Left colon (tissue), 2 donors: Measurements from ENCODE around the gene CRYBB2. TPM values are rescaled to one million over a fixed set of nuclear protein-coding genes. Genes with fewer than 3 reads are reported as not detected.
A peak's percentile ranks its signal among the peaks of the same experiment; 100 is the strongest.
"Not testable (repeated sequence)": the region's sequence is repeated elsewhere in the genome, so short reads cannot be mapped to it uniquely, and the experiment has no call there.

Source experiments
- ATAC-seq: fragments of 200-7000 bp; cut with Tn5 transposase; one replicate; pipeline ENCODE4 v1.9.1; 2020; ENCODE audit warnings: mild to moderate bottlenecking, moderate library complexity
- DNase-seq, 2 donors: peaks; one replicate each; pipeline ENCODE4 v3.0.0-alpha.2; 2020
- intact Hi-C, 2 donors: fragments of 100-400 bp; cut with DNase I in 1 of 2; cut with micrococcal nuclease in 1 of 2; formaldehyde crosslinking; loops; one replicate each; pipeline versions ENCODE4 v1.11.2 to v1.14.0; 2022; cut with DNase I, micrococcal nuclease
- long read RNA-seq: library from polyadenylated mRNA; unstranded; transcript quantifications from one replicate; pipeline ENCODE4 v2.0.0, GENCODE V29; 2021
- total RNA-seq, 2 donors: library from RNA; stranded (reverse); fragmentation: NEBNext Ultra II Directional; extraction: Animal tissue kit (Norgen Biotek cat#: 25700); gene quantifications; one replicate each; pipeline ENCODE4 v1.2.1, GENCODE V29; 2021
- donor health status: DM: no; HTN: no; CAD: no.
- donor health status: DM: yes; HTN: yes; CAD: no.

CRYBB2 gene, protein sequence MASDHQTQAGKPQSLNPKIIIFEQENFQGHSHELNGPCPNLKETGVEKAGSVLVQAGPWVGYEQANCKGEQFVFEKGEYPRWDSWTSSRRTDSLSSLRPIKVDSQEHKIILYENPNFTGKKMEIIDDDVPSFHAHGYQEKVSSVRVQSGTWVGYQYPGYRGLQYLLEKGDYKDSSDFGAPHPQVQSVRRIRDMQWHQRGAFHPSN
- total RNA-seq: under 1 TPM; 0.37 to 0.67 TPM
- long read RNA-seq: 0 reads

DNA sequence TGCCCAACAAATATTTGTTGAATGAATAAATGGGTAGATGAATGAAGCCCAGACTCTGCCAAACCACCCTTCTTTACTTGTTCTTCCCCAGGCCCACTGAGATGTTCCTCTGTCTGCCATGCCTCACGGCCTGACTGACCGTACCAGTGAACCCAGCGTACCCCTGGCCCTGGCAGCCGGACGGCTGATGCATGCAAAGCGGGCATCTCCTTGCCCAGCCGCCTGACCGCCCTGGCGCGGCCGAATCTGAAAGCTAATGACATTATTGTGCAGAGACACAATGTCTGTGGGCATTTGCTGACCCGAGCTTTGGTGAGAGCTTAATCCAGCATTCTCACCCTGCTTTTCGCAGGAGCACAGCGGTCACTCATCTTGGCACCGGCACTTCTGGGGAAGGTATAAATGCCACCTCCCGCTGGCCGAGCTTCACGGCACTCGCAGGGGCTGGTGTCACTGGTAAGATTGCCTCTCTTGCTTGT is at the start of gene CRYBB2:
CRYBB2 (plus strand) TSS at position 429 of the 479 bp plus-strand sequence. CDS start 1,791 bp downstream, outside the sequence.
- intact Hi-C loops: no loop called here
- ATAC-seq: no peak
- no peak for DNase-seq

DNA sequence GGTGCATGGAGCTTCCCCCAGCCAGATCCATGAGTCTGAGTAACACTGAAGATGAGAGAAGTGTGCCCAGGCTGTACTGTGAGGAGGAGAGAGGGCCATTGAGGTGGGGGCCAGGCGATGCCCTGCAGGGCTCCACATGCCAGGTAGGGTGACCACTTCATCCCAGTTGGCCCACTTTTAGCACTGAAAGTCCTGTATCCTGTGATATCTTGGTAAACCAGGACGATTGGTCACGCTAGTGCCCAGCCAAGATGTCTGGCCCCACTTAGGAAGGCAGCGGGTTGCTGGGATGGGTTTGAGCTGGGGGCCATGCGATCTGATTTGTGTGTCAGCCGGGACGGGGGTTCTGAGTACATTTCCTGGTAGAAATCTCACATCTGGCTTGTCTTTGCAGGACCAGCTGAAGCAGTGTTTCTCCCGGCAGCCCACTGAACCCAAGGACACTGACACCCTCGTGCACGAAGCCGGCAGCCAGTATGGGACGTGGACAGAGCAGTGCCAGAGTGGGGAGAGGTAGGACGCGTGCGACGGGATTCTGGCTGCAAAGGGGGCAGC is 48.9 kb upstream of the CRYBB2 start:
- ATAC-seq (no peak), DNase-seq (no peak)
- intact Hi-C loops: no loop called here

DNA sequence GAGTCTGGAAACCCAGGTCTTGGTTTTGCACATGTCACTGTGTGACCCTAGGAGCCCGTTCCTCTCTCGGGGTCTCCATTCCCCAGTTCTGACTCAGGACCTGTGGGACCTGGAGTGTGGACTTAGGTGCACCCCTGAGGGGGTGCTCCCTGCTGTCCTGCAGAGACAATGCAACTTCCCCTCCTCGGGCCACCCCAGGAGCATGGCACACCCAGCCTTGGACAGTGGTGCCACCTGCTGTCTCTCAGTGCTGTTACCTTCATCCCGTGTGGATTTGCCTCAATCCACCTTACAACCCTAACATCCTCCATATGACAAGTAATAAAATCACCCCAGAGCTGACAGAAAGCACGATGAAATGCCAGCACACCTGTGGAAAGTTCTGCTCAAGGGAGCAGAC is 47.3 kb upstream of the CRYBB2 start:
- DNase-seq (peak in 1 of 2 donors; percentile 56), ATAC-seq (peak; percentile 83)
- intact Hi-C loops: no loop called here

DNA sequence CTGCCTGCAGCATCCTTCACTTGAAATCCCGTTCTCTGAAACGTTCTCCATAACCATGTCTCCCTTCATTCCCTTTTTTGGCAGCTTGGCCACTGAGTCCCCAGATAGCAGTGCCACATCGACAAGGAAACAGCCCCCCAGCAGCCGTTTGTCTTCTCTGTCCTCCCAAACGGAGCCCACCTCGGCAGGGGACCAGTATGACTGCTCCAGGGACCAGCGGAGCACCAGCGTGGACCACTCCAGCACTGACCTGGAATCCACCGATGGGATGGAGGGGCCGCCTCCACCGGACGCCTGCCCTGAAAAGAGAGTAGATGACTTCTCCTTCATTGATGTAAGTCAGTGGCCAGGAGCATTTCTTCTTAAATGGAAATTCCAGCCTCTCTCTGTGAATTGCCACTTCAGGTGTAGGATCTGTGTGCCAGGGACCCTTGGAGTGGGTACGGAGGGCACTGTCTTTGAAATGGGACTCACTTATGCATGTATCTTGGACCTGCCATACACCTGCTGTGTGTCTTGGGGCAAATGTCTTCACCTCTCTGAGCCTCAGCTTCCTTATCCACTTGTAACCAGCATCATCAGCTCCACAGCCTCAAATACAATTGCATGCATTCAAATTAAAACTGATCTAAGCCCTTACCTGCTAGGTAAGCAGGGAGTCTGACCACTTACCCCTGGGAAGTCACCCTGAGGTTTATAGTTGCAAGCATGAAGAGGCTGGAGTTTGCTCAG is 45.1 kb upstream of the CRYBB2 start:
- no peak for ATAC-seq
- no peak for DNase-seq
- intact Hi-C loops: no loop called here

DNA sequence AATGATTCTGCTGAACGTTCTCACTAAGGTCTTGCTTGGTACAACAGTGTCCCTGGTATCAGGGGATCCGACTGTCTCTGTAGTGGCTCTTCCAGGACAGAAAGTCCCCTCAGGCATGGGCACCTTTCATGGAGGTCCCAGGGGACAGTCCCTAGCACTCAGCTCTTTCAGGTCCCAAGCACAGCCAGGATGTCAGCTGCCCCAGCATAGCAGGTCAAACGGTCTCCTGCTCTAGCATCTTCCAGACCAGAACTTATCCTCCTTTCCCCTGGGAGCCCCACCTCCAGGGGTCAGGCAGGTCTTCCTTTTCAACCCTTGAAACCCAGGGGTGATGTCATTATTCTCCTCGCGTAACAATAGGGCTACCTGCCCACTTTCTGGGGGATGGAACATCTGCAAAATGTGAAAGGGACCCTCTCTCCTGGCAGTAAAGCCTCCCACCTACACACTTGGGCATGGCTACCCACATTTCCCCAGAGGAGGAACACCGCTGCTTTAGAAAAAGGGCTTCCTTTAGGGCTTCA is 44.5 kb upstream of the CRYBB2 start:
- DNase-seq (no peak), ATAC-seq (no peak)
- intact Hi-C loops: no loop called here

DNA sequence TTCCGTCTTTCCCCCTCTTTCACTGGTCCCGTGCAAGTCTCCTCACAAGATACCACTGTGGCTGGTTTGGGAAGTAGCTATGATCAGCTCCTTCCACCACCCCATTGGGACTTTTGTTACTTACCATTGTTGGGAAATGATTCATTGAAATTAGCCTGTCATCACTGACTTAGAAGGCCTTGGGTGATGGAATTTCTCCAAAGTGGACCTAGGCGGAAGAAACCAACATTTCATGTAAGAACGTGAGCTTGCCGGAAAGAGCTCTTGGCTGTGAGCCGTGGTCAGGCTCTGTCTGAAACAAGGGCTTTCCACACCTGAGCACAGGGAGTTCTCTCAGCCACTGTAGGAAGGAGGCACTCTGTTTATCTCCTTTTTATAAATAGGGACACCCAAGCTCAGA is 43.3 kb upstream of the CRYBB2 start:
- ATAC-seq: no peak
- no peak for DNase-seq
- intact Hi-C loops: no loop called here

DNA sequence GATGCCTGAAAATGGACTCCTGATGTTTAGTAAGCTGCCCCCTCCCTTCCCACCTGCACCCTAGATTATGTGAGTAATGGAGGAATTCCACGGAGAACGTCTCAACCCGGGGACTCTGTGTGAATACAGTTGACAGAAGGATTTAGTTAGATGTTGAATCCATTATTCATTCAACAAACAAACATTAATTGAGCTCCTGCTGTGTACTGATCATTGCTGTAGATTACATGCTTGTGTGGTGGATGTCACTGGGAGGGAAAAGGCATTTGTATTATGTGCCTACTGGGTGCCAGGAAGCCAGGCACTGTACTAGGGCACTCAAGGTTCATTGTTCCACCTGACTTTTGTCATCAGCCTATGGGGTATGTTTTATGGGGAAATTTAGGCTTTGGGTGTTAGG is 42.6 kb upstream of the CRYBB2 start:
- intact Hi-C loops: no loop called here
- ATAC-seq: no peak
- DNase-seq: no peak

DNA sequence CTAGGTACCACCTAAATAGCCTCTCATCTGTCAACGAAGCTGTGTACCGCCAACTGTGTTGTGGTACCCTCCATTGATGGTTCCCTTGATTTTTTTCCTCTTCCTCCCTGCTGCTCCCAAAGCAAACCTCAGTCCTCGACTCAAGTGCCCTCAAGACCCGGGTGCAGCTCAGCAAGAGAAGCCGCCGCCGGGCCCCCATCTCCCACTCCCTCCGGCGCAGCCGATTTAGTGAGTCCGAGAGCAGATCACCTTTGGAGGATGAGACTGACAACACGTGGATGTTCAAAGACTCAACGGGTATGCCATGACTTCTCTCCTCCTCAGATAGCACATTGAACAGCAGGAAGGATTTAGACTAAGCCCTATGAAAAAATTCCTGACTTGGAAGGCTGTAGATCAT is 42.2 kb upstream of the CRYBB2 start:
- intact Hi-C loops: no loop called here
- DNase-seq (no peak), ATAC-seq (no peak)

DNA sequence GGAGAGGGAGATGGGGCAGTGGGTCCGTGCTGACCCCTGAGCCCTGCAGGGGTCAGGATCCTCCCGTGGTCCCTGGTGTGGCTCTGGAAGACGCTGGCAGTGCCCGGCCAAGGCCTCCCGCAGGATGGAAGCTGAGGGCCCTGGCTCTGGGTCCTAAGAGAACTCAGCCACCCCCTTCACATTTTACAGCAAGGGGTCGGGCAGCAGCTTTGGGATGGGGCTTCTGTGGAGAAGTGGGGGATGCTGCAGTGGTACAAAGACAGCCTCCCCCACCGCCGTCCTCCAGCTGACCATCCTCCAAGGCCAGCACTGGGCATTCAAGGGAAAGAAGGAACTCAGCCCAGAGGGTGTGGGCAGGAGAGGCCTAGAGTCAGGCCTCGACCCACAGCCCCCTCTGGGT is 41.5 kb upstream of the CRYBB2 start:
- intact Hi-C loops: no loop called here

DNA sequence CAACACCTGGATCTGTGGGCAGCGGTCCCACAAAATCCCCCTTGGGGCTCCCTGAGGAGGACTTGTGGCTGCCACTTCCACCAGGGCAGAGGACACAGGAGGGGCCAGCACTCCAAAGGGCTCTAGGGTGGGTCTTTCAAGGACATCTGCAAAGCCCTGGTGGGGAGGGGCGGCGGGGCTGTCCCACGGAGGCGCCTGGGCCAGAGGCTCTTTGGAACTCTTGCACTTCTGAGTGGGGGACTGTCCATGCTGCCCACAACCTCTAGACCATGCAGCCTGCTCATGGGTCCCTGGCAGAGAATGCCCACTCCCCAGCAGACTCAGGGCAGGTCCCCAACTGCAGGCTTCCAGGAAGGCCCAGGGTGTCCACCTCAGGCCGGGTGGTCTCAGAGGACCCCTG is 41.1 kb upstream of the CRYBB2 start:
- DNase-seq, intact Hi-C loops: not testable (repeated sequence)
- ATAC-seq: peak; percentile 17

More for the DNA sequence above, 41.5 kb upstream of the CRYBB2 start:
- DNase-seq (no peak), ATAC-seq (peak; percentile 7)

DNA sequence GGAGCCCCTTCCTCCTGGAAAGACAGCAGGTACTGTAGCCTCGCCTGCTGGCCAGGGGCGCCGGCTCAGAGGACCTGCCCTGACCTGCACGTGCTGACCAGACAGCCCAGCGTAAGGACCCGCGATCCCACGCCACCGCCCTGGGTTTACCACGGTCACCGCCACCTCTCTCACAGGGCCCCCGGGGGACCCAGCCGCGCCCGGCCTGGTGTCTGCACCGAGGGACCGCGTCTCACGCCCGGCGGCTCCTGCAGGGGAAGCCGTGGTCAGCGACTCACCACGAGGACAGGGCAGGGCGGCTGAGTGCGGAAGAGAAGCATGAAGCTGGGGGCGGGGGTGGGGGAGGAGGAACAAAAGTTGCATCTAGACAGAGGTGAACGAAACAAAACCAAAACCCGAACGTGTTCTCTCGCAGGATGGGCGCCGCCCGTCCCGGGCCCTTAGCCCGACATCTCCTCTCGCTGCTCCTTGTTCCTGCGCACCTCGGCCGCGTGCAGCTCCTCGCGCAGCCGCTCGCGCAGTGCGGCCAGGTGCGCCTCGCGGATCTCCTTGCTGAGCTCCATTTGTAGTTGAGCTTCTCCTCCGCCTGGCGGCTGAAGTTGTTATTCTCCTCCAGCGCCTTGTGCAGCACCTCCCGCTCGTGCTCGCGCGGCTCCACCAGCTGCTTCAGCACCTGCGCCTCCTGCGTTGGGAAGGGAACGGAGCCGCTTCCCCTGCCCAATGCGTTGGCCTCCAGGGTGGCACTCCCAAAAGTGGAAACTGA is 40.4 kb upstream of the CRYBB2 start:
- ATAC-seq: peak; percentile 40
- intact Hi-C loops, DNase-seq: not testable (repeated sequence)

DNA sequence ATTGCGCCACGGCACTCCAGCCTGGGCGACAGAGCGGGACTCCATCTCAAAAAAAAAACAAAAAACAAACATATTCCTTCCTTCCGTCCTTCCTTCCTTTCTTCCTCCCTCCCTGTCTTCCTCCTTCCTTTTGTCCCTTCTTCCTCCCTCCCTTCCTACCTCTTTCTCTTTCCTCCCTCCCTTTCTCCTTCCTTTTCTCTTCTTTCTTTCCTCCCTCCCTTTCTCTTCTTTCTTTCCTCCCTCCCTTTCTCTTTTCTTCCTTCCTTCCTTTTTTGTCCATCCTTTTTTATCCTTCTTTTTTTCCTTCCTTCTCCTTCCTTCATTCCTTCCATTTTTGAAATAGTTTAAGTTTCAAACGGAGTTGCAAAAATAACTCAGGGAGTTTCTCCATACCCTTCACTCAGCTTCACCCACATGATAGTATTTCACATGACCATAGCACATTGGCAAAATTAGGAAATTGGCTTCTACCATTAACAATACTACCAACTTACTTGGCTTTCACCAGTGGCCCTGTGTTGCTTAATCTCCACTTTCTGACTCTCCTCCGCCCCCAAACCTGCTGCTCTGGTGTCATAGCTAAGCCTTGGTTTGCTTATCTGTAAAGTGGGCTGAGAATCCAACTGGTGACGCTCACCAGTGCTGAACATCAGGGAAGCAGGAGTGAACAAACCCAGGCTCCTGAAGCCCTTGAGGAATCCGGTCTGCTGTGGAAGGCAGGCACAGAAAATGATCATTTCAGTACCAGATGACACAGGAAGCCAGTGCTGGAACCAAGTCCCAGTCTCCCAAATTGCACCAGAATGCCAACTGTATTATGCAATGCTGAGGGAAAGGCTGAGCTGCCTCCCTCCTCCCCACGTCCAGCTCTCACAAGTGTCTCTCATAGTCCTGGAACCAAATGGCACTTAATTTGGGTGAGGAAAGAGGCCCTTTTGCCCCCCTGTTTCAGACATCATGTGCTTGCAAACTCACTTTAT is 37.0 kb upstream of the CRYBB2 start:
- intact Hi-C loops: no loop called here

DNA sequence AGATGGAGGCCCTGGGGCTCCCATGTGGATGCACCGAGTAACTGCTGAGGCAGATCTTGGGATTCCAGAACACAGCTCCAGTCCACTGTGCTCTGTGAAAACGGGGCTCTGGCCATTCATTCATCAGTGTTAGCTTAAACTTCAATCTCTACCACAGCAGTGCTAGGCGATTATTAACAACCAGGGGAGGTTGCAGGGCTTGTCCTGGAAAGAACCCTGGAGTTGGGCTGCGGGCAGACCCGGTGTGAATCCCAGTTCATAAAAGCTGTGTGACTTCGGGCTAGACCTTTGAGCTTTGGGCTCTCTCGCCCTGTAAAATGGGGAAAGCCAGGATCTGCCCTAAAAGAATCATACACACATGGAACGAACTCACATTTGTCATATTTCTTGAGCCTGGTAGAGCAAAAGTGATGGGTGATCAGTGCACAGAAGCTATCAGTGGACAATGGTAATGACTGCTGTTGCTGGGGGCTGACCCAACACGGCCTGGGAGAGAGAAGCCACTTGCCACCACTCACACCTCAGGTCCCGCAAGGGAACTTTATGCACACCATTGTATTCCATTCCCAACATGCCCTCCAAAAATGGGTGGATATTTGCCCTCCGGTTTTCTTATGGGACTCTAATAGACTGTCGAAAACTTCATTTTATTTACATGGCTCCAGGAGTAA is 35.4 kb upstream of the CRYBB2 start:
- ATAC-seq: no peak
- intact Hi-C loops: no loop called here
- DNase-seq: no peak

More for the DNA sequence above, 37.0 kb upstream of the CRYBB2 start:
- DNase-seq (no peak), ATAC-seq (no peak)

DNA sequence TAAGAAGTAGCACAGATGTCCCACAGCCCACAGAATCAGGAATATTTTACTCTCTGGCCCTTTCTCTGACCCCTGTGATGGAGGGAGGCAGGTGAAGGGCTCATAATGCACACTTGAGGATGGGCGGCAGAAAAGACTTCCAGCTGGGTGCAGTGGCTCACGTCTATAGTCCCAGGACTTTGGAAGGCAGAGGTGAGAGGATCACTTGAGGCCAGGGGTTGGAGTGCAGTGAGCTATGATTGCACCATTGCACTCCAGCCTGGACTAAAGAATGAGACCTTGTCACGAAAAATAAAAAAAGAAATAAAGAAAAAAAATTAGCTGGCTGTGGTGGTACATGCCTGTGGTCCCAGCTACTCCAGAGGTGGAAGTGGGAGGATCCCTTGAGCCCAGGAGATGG is 33.3 kb upstream of the CRYBB2 start:
- intact Hi-C loops: no loop called here
- no peak for DNase-seq
- no peak for ATAC-seq

DNA sequence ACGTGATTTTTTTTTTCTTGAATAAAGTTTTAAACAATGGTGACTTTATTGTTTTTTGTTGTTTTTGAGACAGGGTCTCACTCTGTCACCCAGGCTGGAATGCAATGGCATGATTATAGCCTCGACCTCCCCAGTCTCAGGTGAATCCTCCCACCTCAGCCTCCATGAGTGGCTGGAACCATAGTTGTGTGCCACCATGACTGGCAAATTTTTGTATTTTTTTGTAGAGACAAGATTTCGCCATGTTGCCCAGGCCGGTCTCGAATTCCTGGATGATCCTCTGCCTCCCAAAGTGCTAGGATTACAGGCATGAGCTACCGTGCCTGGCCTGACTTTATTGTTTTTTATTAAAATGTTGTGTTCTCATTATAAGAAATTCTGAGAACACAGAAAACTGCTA is 32.0 kb upstream of the CRYBB2 start:
- DNase-seq: no peak
- ATAC-seq: no peak
- intact Hi-C loops: no loop called here

DNA sequence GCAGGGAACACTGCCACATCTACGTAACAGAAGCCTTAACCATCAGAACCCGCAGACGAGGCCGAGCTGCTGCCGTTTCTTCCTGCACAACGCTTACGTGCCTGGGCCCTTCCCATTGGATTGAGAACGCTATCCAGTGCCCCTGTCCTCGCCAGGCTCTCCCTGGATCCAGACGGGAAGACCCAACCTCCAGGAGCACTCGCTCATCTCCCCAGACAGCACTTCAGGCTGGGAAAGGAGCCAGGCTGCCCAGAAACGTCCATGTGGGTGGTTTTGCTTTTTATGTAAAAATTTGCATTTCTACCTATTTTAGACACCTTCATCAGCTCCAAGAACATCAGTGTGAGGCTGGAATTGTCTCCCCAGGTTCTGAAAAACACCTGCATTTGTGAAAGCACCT is 27.0 kb upstream of the CRYBB2 start:
- intact Hi-C loops: no loop called here
- no peak for ATAC-seq
- no peak for DNase-seq

DNA sequence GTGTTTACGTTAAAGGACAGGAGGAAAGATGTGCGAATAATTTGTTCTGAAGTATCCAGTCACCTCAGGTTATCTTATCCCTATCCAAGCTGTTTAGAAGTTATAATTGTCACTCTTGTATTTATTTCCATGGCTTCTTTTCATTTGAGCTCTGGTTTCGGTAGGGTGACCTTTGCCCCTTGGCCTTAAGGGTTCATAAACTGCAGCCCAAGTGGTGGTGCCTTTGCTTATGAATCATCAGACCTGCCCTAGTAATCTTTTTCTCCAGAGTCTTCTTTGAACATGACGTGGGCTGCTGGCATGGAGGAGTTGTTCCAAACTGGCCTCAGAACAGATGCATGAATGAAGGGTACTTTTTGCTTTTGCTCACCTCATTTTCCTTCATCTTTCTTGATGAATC is 26.3 kb upstream of the CRYBB2 start:
- intact Hi-C loops: no loop called here
- DNase-seq (no peak), ATAC-seq (peak; percentile 74)

DNA sequence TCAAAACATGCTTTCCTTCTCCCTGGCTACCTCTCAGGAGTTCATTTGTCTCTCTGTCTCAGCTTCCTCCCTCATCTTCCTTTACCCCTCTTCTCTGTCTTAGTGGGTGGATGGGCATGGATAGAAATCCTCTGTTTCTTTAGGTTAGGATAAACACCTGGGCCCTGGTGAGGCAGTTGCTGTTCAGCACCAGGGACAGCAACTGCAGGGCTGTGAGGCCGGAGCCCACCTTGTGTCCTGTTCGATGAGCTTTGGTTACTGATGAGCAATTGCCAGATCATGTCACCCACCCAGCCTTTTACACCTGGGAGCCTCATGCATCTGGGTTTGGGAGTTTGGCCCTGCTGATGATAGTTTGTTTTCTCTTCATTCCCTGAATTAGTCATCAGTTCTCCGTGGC is 25.9 kb upstream of the CRYBB2 start:
- intact Hi-C loops: no loop called here
- no peak for ATAC-seq
- DNase-seq: no peak
